ENCODE results near the gene FRMD5. TPM values are rescaled to one million over a fixed set of nuclear protein-coding genes. Genes with fewer than 3 reads are reported as not detected.

The FRMD5 gene
- total RNA-seq, 1 experiment from 2014 or later: 27.2 TPM

- no peaks in the 10 kb centered on the region for H3K36me3 ChIP-seq (ENCODE audit: control insufficient read depth in 1 of 2, insufficient read depth in 2 of 2, low read length in 2 of 2)
- H2AFZ ChIP-seq (ENCODE audit: low read depth, low read length, poor library complexity, severe bottlenecking): no peak overlapping the region
- CTCF ChIA-PET: no interaction called here
- H3K4me1 ChIP-seq (ENCODE audit: control insufficient read depth in 1 of 2, insufficient read depth in 2 of 2, low read length in 2 of 2): no peaks in the 10 kb centered on the region
- no TSS peak for BruUV-seq (replicated peaks)
- POLR2A ChIA-PET: no interaction called here
- no peak overlapping the region for H3K9ac ChIP-seq (ENCODE audit: low read length)
- H3K4me3 ChIP-seq (replicated peaks in 1 of 2; ENCODE audit: low read depth in 1 of 2, low read length in 2 of 2): no peak overlapping the region
- intact Hi-C loops (cut with micrococcal nuclease): no loop called here
- DNase-seq (ENCODE audit: low read depth, low spot score) (no peak), ATAC-seq (no peak)
- no peaks in the 10 kb centered on the region for H3K27me3 ChIP-seq (ENCODE audit: insufficient read depth, low read length)
- TF ChIP-seq EGR1 (IDR thresholded peaks at IDR 0.05; ENCODE audit: low read depth) (no peak), ZFX (IDR thresholded peaks at IDR 0.05) (no peak), ELF1 (IDR thresholded peaks at IDR 0.05; ENCODE audit: borderline replicate concordance, low read depth) (no peak), CTCF (IDR thresholded peaks at IDR 0.05 in 2 of 3, conservative IDR thresholded peaks at IDR 0.05 in 1 of 3; ENCODE audit: borderline replicate concordance in 1 of 3, insufficient read depth in 1 of 3, low read depth in 2 of 3, low read length in 2 of 3) (no peak), POLR2AphosphoS5 (IDR thresholded peaks at IDR 0.05; ENCODE audit: low read depth, low read length) (no peak), FOSL1 (IDR thresholded peaks at IDR 0.05; ENCODE audit: low read depth) (no peak), YY1 (IDR thresholded peaks at IDR 0.05; ENCODE audit: extremely low read depth, insufficient replicate concordance, low read depth, low read length) (no peak), REST (IDR thresholded peaks at IDR 0.05; ENCODE audit: low read depth) (no peak), POLR2A (IDR thresholded peaks at IDR 0.05; ENCODE audit: borderline replicate concordance, extremely low read depth, insufficient read depth, insufficient read length) (no peak), SP1 (IDR thresholded peaks at IDR 0.05; ENCODE audit: low read depth) (no peak)
- no peaks in the 10 kb centered on the region for H3K9me2 ChIP-seq (ENCODE audit: insufficient read depth)
- peaks cover 15% of the 10 kb centered on the region; the same call in 1 of the 2 replicates for H3K79me2 ChIP-seq (ENCODE audit: insufficient read depth, low read length)
- no peaks in the 10 kb centered on the region for H3K9me3 ChIP-seq (ENCODE audit: control insufficient read depth in 1 of 2, insufficient read depth in 1 of 2, low read depth in 1 of 2, low read length in 2 of 2)
- no peak overlapping the region for H3K4me2 ChIP-seq (ENCODE audit: low read length)
- no peaks in the 10 kb centered on the region for H4K20me1 ChIP-seq (ENCODE audit: insufficient read depth)
- no peak overlapping the region for H3K27ac ChIP-seq (ENCODE audit: low read depth, low read length)
- RAD21 ChIA-PET (ENCODE audit: low non-redundant PET in 1 of 2, low total read pairs in 2 of 2, uncharacterized antibody in 2 of 2, unreplicated experiment in 2 of 2): no interaction called here
Observed at GRCh38 chr15:43991206-43991605, 203.9 kb downstream of the FRMD5 start.
